Subcutaneous adipose tissue (tissue), 4 donors: ENCODE measurements around the gene ALPP. TPM values are rescaled to one million over a fixed set of nuclear protein-coding genes. Genes with fewer than 3 reads are reported as not detected.

Experiments used
- CTCF ChIP-seq: fragments of 450-650 bp; IDR thresholded peaks from one replicate; pipeline ENCODE4 v1.5.1; 2016; ENCODE audit warnings: low read depth, mild to moderate bottlenecking, control low read depth, antibody characterized with exemption, moderate library complexity
- small RNA-seq: library from RNA; depleted of rRNA; stranded (forward); fragments of <200 nt; gene quantifications from one replicate; pipeline ENCODE3, GENCODE V24; 2016
- total RNA-seq, 4 donors: library from RNA; depleted of rRNA; stranded (reverse); fragments of >200 nt; gene quantifications; one replicate each; pipeline ENCODE4 v1.1.0, GENCODE V29; 2016

The ALPP gene
- total RNA-seq, 4 donors from 2014 or later, result not detected

GRCh38 chr2:232422051-232422450, 43.5 kb downstream of the ALPP start:
- TF ChIP-seq CTCF, result no peak

GRCh38 chr2:232431705-232432590, 53.4 kb downstream of the ALPP start:
- no peak for TF ChIP-seq CTCF

Small RNAs within 50 kb of the gene (small RNA-seq; reads per million reads assigned to genes)
- gene AC068134.3, result not detected
- gene AC068134.4, result not detected

Other genes starting within 250 kb of the ALPP start
- not detected for gene ALPG, start 28.1 kb downstream of the ALPP start, total RNA-seq
- gene ALPI, start 77.4 kb downstream of the ALPP start, total RNA-seq, result not detected
- not detected for gene ECEL1, start 109.1 kb downstream of the ALPP start, total RNA-seq
- not detected for gene PRSS56, start 141.6 kb downstream of the ALPP start, total RNA-seq
- not detected for gene CHRND, start 147.4 kb downstream of the ALPP start, total RNA-seq
- not detected for gene CHRNG, start 160.9 kb downstream of the ALPP start, total RNA-seq
- 1 to 10 TPM; 1.5 to 3.5 (median 2.2) TPM for gene TIGD1, start 171.8 kb downstream of the ALPP start, total RNA-seq
- 10 to 100 TPM; 27.5 to 63.8 (median 35.0) TPM for gene EIF4E2, start 171.9 kb downstream of the ALPP start, total RNA-seq